ENCODE measurements around the gene ATP4B.

GRCh38 chr13:113610266-113610665 is 47.7 kb downstream of the ATP4B start:
- no peak for TF ChIP-seq CTCF (IDR thresholded peaks at IDR 0.05 in 2 of 3, conservative IDR thresholded peaks at IDR 0.05 in 1 of 3; ENCODE audit: borderline replicate concordance in 1 of 3, insufficient read depth in 1 of 3, low read depth in 2 of 3, low read length in 2 of 3)
- TF ChIP-seq ZNF274 (IDR thresholded peaks at IDR 0.05; ENCODE audit: low read depth, low read length): no peak
- TF ChIP-seq POLR2AphosphoS5 (IDR thresholded peaks at IDR 0.05; ENCODE audit: low read depth, low read length): no peak
